Kidney capillary endothelial cell (primary cell): ENCODE data around the gene CHMP4A.
A peak's percentile ranks its signal among the peaks of the same experiment; 100 is the strongest.

Experiments
- DNase-seq: peaks from one replicate; pipeline ENCODE4 v3.0.0-alpha.2; 2018; ENCODE audit warnings: low spot score

CHMP4A gene

GRCh38 chr14:24195186-24196070 is 17.9 kb downstream of the CHMP4A start, which contains the start of gene TM9SF1:
Gene TM9SF1, minus strand, starts transcription at chr14:24195441. Its CDS starts 422 bp downstream, at chr14:24195019.
- DNase-seq = peak; percentile 83

- DNase-seq = no peak
Measured at GRCh38 chr14:24194873-24195185, 18.5 kb downstream of the CHMP4A start.

- no peak for DNase-seq
Measured at GRCh38 chr14:24194186-24194872, 19.0 kb downstream of the CHMP4A start.

GRCh38 chr14:24192933-24193332 is 20.4 kb downstream of the CHMP4A start:
- DNase-seq = no peak

GRCh38 chr14:24190416-24190815 is 22.9 kb downstream of the CHMP4A start:
- DNase-seq = no peak

- no peak for DNase-seq
Measured at GRCh38 chr14:24189460-24189859, 23.8 kb downstream of the CHMP4A start.

GRCh38 chr14:24189059-24189375 is 24.3 kb downstream of the CHMP4A start:
- DNase-seq = no peak

GRCh38 chr14:24188251-24189058 is 24.8 kb downstream of the CHMP4A start, which contains the start of gene IPO4:
Gene IPO4, minus strand, starts transcription at chr14:24188816. Its CDS starts 29 bp downstream, at chr14:24188787.
- peak; percentile 96 for DNase-seq

GRCh38 chr14:24187539-24187915 is 25.8 kb downstream of the CHMP4A start:
- DNase-seq = no peak

GRCh38 chr14:24186831-24187538 is 26.3 kb downstream of the CHMP4A start:
- no peak for DNase-seq

GRCh38 chr14:24185741-24186140 is 27.5 kb downstream of the CHMP4A start:
- DNase-seq = no peak

- DNase-seq = no peak
Measured at GRCh38 chr14:24185026-24185425, 28.3 kb downstream of the CHMP4A start.

GRCh38 chr14:24184104-24184970 is 29.0 kb downstream of the CHMP4A start:
- DNase-seq = no peak

GRCh38 chr14:24183014-24183481 is 30.2 kb downstream of the CHMP4A start:
- no peak for DNase-seq

- no peak for DNase-seq
Measured at GRCh38 chr14:24182110-24182882, 31.0 kb downstream of the CHMP4A start.

GRCh38 chr14:24181371-24182077 is 31.8 kb downstream of the CHMP4A start:
- no peak for DNase-seq

GRCh38 chr14:24179961-24180796 is 33.1 kb downstream of the CHMP4A start:
- DNase-seq = peak; percentile 60

- DNase-seq = no peak
Measured at GRCh38 chr14:24179294-24179960, 33.9 kb downstream of the CHMP4A start.
